GM12891 (cell line): ENCODE results near the gene WDR1.

ENCODE experiments used
- DNase-seq: peaks from one replicate; pipeline ENCODE4 v3.0.0; 2011; ENCODE audit warnings: low spot score; ENCODE audit not compliant: insufficient read length
- FAIRE-seq: peaks from 2 replicates; lab custom pipeline; 2011; peaks lifted over from hg19 to GRCh38; lab: Jason Lieb, UNC
- PAX5 ChIP-seq: IDR thresholded peaks from 2 replicates; pipeline ENCODE4 v1.6.1; 2011; ENCODE audit warnings: low read length, moderate library complexity, mild to moderate bottlenecking; ENCODE audit not compliant: insufficient read depth, severe bottlenecking
- POLR2A ChIP-seq: IDR thresholded peaks from 2 replicates; pipeline ENCODE4 v1.6.1; 2011; ENCODE audit warnings: low read depth, low read length, control low read depth
- POLR2AphosphoS5 ChIP-seq: IDR thresholded peaks from 2 replicates; pipeline ENCODE4 v1.6.1; 2011; ENCODE audit warnings: low read depth, low read length, control low read depth
- POU2F2 ChIP-seq: IDR thresholded peaks from 2 replicates; pipeline ENCODE4 v1.6.1; 2011; ENCODE audit warnings: low read depth, mild to moderate bottlenecking, control low read depth, low read length, moderate library complexity
- SPI1 ChIP-seq: IDR thresholded peaks from 2 replicates; pipeline ENCODE4 v1.6.1; 2011; ENCODE audit warnings: low read depth, low read length, control low read depth
- TAF1 ChIP-seq: IDR thresholded peaks from 2 replicates; pipeline ENCODE4 v1.6.1; 2011; ENCODE audit warnings: low read depth, low read length, control low read depth

The WDR1 gene

GRCh38 chr4:10045481-10045880 lies 71.1 kb downstream of the WDR1 start:
- no peak for DNase-seq
- no peak for TF ChIP-seq PAX5
- no peak for TF ChIP-seq SPI1
- TF ChIP-seq POLR2AphosphoS5 = no peak
- no peak for TF ChIP-seq POU2F2
- TF ChIP-seq POLR2A = no peak
- no peak for TF ChIP-seq TAF1
- no peak for FAIRE-seq

DNA sequence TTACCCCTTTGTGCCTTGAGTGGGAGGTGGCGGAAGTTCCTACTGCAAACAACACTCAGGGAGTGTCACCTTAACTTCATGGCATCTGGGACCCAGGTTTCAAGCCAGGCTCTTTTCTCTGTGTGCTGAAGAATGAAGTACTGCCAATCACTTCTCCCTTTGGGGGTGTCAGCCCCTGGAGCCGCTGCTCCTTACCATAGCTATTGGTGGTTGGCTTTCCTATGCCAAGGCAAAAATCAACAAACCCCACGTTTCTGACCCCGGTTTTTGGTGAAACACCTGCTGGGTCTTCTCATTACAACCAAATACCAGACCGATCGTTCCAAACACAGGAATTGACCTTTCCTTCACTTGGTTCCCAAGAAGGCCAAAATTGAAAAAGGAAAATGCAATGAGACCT lies 75.6 kb downstream of the WDR1 start:
- DNase-seq (no peak), FAIRE-seq (no peak)
- no peak for TF ChIP-seq POLR2AphosphoS5
- no peak for TF ChIP-seq SPI1

DNA sequence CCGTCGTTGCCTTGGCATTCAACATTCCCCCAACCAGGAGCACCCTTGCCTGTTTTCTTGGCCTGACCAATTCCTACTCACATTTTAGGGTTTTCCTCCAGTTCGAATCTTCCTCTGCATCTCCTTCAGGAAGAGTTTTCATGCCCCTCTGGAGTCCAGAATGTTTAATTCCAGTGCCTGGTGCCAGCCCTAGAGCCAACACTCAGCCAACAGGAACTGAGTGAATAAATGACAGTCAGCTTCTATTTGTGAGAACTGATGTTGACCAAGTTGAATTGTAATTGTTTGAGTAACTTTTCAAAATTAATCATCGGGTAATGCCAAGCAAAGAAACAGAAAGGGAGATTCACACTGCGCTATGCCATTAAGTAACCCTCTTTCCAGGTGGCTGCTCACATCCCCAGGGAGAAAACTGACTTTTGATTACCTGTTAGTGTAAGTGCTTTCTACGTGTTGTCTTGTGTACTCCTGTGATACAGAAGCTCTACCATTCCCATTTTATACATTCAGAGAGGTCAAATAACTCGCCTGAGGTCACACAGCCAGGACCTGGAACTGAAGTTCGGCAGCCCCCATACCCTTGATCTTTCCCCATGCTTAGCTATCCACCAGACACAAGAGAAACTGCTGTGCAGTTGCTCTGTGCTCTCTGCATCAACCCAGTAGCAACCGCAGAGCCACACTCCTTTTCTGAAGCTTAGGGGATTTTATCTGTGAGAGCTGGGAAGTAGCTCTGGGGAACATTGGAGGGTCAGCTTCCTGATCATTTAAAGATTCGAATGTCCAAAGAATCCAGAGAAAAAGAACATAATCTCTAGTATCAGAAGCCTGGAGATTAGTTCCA lies 76.3 kb downstream of the WDR1 start:
- TF ChIP-seq TAF1 (no peak), POLR2AphosphoS5 (no peak)
- FAIRE-seq = no peak
- no peak for DNase-seq

GRCh38 chr4:10036807-10037342 lies 79.7 kb downstream of the WDR1 start:
- DNase-seq = no peak

DNA sequence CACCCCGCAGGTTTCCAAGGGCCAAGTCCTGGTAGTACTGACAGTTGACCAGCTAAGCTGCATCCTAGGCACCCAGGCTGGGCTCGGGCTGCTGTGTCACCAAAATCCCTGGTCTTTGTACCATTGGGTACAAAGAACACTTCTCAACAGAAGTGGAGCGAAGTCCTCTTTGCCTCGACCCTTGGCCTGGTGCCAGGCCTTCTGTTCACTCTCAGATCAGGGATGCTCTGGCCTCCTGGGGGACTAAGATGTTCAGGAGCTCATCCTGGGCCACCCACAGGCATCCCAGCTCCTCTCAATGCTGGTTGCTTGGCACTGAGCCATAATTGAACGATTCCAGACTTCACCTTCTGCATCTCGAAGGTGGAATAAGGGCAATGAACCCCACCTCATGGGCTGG lies 81.5 kb downstream of the WDR1 start:
- no peak for TF ChIP-seq POLR2A
- TF ChIP-seq POU2F2 = no peak
- TF ChIP-seq PAX5 = no peak
- no peak for TF ChIP-seq POLR2AphosphoS5
- TF ChIP-seq TAF1 = no peak
- TF ChIP-seq SPI1 = no peak
- no peak for DNase-seq
- FAIRE-seq = no peak

More at GRCh38 chr4:10036807-10037342, 79.7 kb downstream of the WDR1 start:
- no peak for FAIRE-seq
- no peak for TF ChIP-seq TAF1
- TF ChIP-seq PAX5 = no peak
- no peak for TF ChIP-seq POLR2A
- TF ChIP-seq POLR2AphosphoS5 = no peak
- no peak for TF ChIP-seq POU2F2
- TF ChIP-seq SPI1 = no peak

DNA sequence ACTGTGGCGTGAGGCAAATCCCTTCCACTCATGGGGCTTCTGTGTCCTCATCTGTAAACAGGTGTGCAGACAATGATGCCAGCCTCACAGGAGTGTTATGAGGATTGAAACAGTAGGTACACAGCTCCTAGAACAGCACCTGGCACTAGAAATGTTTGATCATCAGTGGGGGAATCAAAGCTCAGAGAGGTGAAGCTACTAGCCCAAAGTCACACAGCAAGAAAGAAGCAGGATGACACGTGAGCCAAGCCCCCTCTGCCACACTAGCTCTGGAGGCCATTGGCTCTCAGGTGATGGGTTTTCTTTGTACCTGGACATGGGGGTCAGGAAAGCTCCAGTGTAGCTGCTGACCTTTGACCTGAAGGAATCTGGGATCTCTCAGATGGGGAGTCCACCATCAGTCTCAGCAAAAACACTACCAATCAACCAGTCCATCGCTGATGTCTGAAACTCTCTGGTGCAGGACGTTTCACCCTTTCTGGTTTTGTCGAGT lies 81.9 kb downstream of the WDR1 start:
- TF ChIP-seq TAF1 (no peak), POU2F2 (no peak), SPI1 (no peak), POLR2A (no peak), POLR2AphosphoS5 (no peak), PAX5 (no peak)
- no peak for DNase-seq
- no peak for FAIRE-seq

- TF ChIP-seq TAF1 (no peak), POLR2A (no peak)
- no peak for FAIRE-seq
- DNase-seq = no peak
These were observed 82.5 kb downstream of the WDR1 start for GRCh38 chr4:10034136-10034535.

DNA sequence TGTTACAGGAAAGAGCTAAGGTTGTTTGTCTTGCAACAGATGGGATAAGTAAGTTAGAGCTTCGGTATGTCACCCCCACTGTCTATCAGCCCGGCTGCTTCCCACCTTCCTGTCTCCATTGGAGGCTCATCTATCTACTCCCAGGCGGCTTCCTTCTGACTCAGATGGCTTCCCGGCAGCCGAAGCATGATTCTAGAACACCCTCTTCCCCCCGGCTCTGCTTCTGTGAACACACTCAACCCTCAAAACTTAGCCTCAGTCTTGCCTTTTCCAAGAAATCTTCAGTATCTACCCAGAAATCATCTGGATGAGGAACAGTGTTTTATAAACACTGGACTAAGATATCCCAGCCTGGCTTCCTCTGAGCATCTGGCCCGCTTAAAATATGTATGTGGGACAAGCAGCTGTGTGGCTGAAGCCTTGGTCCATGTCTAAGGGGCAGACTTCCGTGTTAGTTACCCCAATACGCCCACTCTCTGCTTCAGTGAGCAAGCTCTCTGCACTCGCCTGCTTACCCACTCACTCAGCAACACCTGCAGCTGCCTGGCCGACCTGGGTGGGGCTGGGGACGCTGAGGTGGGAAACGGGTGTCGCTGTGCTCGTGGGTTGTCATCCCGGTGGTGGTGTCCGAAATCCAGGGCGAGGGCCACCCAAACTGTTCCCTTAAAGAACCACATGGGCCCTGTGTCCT lies 83.3 kb downstream of the WDR1 start:
- DNase-seq (no peak), FAIRE-seq (peak; percentile 55)
- TF ChIP-seq POLR2A (no peak), SPI1 (no peak), POLR2AphosphoS5 (no peak), PAX5 (no peak), TAF1 (no peak)

DNA sequence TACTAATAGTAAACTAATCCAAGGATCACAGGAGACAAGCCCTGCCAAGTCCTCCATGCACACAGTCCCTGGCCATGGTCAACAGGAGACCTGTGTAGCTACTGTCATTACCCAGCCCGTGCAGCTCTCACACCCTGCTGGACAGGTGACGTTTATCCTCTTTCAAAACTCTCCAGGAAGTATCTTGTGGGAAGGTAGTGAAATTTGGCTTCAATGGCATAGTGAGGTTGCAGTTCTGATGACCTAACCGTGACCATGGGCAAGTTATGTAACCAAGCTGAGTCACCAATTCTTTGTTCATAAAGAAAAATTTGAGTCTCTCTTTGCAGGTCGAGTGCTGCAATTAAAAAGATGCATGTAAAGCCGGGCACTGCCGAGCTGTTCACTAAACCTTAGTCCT lies 84.0 kb downstream of the WDR1 start:
- TF ChIP-seq POLR2A (no peak), TAF1 (no peak), PAX5 (no peak), POU2F2 (no peak), SPI1 (no peak), POLR2AphosphoS5 (no peak)
- DNase-seq (no peak), FAIRE-seq (no peak)
